Lower leg skin (tissue), 3 donors: ENCODE results near the gene PIK3AP1.

Source experiments
- CTCF ChIP-seq, 3 donors: fragments of 450-650 bp; IDR thresholded peaks; one replicate each; pipeline ENCODE4 v1.5.1; 2016; ENCODE audit warnings: antibody characterized with exemption in 3 of 3, mild to moderate bottlenecking in 3 of 3, moderate library complexity in 2 of 3
- POLR2A ChIP-seq, 2 donors: fragments of 450-650 bp; IDR thresholded peaks; one replicate each; pipeline ENCODE4 v1.6.1; 2016 to 2017; ENCODE audit warnings: antibody characterized with exemption in 2 of 2, mild to moderate bottlenecking in 1 of 2, moderate library complexity in 1 of 2

DNA sequence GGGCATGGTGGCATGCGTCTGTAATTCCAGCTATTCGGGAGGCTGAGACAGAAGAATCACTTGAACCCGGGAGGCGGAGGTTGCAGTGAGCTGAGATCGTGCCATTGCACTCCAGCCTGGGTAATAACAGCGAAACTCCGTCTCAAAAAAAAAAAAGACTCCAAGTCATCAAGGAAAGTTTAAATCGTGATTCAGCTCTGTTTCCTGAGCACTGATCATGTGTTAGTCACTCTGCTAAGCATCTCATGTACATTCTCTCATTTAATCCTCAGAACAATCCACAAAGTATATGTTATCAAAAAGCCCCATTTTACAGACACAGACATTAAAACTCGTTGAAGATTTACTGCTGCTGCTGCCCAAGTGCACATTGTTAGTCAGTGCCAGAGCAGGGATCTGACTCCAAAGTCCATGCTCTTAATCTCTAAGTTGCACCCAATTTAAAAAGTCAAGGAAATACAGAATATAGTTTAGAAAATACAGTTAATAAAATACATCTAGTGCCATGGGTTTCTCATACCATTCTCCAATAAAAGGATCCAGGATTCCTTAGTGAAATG, 6.2 kb downstream of the PIK3AP1 start:
- TF ChIP-seq CTCF (IDR thresholded peaks at IDR 0.05) (no peak), POLR2A (IDR thresholded peaks at IDR 0.05) (no peak)
